Endometrium (tissue), 2 donors: ENCODE measurements around the gene CCDC152.
"Not testable (repeated sequence)": the region's sequence is repeated elsewhere in the genome, so short reads cannot be mapped to it uniquely, and the experiment has no call there.

Source experiments
- FAIRE-seq: peaks from 2 replicates; lab custom pipeline; 2012; peaks lifted over from hg19 to GRCh38; lab: Jason Lieb, UNC
- donor health status: control.
- donor health status: control.

CCDC152 gene, protein sequence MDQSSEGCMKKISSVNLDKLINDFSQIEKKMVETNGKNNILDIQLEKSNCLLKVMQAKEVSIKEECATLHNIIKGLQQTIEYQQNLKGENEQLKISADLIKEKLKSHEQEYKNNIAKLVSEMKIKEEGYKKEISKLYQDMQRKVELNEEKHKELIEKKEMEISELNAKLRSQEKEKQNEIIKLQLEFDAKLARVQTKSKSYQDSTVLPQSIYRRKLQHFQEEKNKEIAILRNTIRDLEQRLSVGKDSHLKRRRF

DNA sequence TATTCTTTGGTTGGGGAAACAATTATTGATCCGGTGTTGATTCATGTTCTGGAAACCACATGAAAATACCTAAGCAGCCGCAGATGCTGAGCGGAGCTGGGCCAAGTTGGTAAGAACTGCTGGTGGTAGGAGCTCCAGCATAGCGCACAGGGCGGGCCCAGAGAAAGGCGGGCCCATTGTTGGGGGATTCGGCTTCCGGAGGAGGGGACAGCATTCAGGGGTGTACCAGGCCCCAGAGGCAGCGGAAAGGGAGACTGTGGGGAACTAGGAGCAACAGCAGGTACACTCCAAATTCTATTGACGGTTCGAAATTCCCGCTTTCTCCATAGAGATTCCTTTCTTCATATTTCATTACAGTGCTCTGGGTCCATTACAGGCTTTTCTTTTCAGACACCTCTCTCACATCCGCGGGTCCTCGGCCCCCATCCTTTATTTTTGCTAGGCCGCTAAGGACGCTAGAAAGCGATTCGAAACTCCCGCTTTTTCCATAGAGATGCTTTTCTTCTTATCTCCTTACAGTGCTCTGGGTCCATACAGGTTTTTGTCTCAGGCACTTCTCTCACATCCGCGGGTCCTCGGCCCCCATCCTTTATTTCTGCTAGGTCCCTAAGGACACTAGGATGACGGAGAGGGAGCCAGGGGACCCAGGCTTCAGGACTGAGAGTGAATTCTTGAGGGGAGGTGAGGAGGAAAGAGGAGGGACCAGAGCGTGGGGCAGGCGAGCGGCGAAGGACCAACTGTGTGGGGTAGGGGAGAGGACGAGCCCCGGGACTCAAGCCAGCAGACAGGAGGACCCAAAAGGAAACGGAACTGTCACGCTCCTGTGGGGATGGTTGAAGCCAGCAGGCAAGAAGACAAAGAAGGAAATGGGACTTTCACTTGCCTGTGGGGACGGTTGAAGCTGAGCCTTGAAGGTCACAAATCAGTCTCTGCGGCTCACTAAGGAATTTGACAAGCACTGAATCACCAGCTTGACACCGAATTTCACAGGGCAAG, at the start of gene CCDC152:
Gene CCDC152, plus strand, starts transcription at position 213 of the 996 bp plus-strand sequence. CDS start 2,304 bp downstream, outside the sequence.
- FAIRE-seq: no peak

DNA sequence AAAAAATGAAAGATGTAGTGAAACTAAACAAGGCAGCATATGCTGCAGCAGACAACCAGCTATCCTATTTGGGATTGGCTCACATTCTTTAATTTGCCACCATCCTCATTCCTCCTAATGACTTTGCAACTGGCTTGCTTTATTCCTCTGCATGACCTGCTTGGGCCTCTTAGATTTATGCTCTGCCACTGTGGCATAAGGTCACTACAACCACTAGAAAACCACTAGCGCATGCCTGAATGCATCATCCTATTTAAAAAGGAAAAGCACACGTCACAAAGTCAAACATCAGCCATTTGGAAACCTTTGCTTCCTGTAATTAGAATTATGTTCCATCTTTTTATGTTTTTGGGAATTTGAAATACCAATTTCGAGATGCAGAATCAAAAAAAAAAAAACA, 40.8 kb upstream of the CCDC152 start:
- no peak for FAIRE-seq

DNA sequence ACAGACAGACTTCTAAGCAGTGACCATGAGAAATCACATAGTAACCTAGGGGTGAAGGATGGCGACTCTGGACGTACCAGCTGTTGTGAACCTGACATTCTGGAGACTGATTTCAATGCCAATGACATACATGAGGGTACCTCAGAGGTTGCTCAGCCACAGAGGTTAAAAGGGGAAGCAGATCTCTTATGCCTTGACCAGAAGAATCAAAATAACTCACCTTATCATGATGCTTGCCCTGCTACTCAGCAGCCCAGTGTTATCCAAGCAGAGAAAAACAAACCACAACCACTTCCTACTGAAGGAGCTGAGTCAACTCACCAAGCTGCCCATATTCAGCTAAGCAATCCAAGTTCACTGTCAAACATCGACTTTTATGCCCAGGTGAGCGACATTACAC, 38.0 kb upstream of the CCDC152 start:
- FAIRE-seq: no peak

DNA sequence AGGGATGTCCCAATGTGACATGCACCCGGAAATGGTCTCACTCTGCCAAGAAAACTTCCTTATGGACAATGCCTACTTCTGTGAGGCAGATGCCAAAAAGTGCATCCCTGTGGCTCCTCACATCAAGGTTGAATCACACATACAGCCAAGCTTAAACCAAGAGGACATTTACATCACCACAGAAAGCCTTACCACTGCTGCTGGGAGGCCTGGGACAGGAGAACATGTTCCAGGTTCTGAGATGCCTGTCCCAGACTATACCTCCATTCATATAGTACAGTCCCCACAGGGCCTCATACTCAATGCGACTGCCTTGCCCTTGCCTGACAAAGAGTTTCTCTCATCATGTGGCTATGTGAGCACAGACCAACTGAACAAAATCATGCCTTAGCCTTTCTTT, 37.6 kb upstream of the CCDC152 start:
- FAIRE-seq: no peak

DNA sequence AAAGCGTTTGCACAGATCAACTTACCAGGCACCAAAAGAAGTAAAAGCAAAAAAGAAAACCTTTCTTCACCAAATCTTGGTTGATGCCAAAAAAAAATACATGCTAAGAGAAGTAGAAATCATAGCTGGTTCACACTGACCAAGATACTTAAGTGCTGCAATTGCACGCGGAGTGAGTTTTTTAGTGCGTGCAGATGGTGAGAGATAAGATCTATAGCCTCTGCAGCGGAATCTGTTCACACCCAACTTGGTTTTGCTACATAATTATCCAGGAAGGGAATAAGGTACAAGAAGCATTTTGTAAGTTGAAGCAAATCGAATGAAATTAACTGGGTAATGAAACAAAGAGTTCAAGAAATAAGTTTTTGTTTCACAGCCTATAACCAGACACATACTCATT, 36.4 kb upstream of the CCDC152 start:
- no peak for FAIRE-seq

DNA sequence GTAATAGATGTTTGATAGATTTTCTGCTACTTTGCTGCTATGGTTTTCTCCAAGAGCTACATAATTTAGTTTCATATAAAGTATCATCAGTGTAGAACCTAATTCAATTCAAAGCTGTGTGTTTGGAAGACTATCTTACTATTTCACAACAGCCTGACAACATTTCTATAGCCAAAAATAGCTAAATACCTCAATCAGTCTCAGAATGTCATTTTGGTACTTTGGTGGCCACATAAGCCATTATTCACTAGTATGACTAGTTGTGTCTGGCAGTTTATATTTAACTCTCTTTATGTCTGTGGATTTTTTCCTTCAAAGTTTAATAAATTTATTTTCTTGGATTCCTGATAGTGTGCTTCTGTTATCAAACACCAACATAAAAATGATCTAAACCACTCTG, 35.1 kb upstream of the CCDC152 start:
- FAIRE-seq: no peak

DNA sequence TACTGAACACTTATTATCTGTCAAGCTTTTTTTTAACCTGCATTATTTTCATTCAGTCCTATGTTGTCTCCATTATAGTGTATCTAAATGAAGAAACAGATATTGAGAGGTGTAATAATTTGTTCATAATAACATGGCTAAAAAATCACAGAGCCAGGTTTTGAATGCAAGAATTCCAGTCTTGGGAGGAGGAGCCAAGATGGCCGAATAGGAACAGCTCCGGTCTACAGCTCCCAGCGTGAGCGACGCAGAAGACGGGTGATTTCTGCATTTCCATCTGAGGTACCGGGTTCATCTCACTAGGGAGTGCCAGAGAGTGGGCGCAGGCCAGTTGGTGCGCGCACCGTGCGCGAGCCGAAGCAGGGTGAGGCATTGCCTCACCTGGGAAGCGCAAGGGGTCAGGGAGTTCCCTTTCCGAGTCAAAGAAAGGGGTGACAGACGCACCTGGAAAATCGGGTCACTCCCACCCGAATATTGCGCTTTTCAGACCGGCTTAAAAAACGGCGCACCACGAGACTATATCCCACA, 22.0 kb upstream of the CCDC152 start:
- FAIRE-seq: not testable (repeated sequence)

DNA sequence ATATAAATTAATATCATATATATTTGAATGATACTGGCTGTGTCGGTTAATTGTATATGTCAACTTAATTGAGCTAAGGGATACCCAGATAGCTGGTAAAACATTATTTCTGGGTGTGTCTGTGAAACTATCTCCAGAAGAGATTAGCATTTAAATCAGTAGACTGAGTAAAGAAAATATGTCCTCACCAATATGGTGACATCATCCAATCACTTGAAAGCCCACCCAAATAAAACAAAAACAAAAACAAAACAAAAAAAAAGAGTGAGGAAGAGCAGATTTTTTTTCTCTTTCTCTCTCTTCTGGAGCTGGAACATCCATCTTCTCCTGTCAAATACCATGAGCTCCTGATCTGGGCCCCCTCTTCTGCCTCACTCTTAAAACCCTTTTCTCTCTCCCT, 15.7 kb upstream of the CCDC152 start:
- FAIRE-seq: no peak

DNA sequence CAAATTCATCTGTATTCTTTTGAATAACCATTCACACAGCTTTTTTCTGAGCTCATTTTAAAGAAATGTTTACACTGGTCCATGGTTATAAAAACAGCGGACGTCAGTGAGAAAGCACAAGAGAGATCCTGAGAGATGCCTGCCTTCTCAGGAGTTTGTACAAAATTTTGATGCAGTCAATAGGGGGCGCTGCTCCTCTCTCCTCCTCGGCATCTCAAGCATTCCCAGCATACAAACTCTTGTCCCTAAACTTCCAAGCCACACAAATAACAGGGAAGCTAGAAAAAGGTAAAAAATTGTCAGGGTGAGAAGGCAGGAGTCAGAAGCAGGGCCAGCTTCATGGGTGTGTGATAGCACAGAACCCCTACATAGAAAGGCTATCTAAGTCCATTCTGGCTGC, 11.2 kb upstream of the CCDC152 start:
- no peak for FAIRE-seq

GRCh38 chr5:42745856-42746255, 10.8 kb upstream of the CCDC152 start:
- no peak for FAIRE-seq

DNA sequence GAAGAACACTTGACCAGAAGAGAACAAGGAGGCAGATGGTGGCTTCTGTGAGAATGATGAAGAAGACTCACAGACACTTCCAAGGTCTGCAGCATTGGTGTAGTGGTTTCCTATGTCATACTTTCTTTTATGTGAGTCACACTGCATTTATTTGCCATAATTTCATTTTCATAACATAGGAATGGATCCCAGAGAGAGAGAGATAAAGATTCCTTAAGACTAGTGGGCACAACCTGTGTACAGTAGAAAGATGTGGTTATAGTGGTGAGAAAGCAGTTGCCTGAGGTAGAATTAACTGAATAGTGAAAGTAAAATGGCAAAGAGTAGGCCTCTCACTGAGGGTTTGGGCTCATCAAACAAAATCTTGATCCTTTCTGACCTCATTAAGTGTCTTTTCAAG, 7.6 kb upstream of the CCDC152 start:
- FAIRE-seq: no peak

DNA sequence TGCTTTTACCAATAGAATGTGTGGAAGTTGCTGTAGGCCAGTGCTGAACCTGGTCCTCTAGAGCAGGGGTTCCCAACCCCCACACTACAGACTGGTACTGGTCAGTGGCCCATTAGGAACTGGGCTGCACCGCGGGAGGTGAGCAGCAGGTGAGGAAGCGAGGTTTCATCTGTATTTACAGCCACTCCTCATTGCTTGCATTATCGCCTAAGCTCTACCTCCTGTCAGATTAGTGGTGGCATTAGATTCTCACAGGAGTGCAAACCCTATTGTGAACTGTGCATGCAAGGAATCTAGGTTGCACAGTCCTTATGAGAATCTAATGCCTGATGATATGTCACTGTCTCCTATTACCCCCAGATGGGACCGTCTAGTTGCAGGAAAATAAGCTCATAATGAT, 6.1 kb upstream of the CCDC152 start:
- no peak for FAIRE-seq

DNA sequence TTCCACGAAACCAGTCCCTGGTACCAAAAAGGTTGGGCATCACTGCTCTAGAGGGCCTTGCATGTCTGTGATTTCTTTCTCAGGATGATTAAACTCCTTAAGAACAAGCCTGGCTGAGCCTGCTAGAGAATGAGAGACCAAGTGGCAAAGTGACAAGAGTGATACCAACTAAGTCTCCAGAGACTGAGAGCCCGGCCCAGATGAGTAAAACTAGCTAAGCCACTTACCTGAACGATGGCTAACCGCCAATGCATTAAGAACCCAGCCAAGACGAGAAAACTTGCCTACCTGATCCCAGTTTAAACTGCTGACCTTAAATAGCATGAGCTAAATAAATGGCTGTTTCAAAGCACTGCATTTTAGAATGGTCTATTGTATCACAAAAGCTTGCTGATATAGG, 5.6 kb upstream of the CCDC152 start:
- FAIRE-seq: no peak

- no peak for FAIRE-seq
Measured at GRCh38 chr5:42753099-42753498, 3.5 kb upstream of the CCDC152 start.

DNA sequence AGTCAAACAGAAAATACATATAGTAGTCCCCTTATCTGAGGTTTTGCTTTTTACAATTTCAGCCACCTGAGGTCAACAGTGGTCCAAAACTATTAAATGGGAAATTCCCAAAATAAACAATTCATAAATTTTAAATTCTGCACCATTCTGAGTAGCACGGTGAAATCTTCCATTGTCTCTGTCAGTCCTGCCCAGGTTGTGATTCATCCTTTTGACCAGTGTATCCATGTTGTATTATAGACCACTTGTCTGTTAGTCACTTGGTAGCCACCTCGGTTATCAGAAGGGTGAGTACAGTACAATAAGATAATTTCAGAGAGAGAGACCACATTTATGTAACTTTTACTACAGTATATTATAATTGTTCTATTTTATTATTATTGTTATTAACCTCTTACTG, 2.8 kb downstream of the CCDC152 start:
- no peak for FAIRE-seq

GRCh38 chr5:42760426-42760825, 3.8 kb downstream of the CCDC152 start:
- FAIRE-seq: no peak

DNA sequence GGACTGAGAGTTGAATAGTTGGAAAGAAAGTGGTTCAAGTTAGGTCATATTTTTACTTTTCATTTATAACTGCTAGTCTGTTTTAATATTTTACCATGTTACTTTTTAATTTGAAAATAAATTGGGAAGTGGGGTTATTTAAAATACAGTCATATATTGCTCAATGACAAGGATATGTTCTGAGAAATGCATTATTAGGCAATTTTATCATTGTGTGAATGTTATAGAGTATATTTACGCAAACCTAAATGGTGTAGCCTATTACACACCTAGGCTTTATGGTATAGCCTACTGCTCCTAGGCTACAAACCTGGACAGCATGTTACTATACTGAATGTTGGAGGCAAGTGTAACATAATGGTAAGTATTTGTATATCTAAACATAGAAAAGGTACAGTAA, 5.2 kb downstream of the CCDC152 start:
- no peak for FAIRE-seq

- FAIRE-seq: peak; percentile 95
Measured at GRCh38 chr5:42767491-42768105, 11.0 kb downstream of the CCDC152 start.

GRCh38 chr5:42768106-42768504, 11.5 kb downstream of the CCDC152 start:
- no peak for FAIRE-seq

DNA sequence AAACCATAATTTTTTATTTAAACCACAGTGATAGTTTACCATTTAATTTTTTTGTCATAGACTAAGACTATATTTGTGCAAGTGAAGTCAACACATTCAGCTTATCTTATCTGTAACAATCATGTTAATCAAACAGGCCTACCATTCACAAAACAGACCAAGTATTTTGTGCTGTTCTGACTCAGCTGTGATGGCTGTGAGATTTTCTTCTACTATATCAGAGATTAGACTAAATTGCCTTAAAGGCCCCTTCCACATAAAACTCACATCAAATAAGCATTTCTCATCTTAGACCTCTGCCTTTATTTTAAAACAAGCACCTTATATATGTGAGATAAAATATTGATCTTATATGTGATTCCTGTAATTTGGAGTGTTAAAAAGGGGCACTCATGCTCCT, 13.4 kb downstream of the CCDC152 start:
- FAIRE-seq: no peak

DNA sequence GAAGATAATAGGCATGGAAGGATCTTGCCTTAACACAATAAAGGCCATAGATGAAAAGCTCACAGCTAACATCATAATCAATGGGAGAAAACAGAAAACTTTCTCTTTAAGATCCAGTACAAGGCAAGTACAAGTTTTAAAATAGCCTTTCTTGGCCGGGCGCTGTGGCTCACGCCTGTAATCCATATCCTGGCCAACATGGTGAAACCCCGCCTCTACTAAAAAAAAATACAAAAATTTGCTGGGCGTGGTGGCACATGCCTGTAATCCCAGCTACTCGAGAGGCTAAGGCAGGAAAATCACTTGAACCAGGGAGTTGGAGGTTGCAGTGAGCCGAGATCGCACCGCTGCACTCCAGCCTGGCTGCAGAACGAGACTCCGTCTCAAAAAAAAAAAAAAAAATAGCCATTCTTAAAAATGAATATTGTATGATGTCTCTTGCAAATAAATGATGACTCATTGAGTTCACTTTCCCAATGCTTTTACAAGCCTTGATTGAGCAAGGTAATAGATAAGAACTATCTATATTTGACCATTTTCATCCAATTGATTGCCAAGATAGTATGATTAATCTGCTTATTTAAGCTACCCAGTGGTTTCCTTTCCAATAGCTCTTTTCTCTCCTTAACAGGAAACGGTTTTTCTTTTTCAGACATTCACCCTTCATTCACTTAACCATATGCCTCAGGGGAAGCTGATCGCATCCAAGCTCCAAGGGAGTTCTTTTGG, 15.8 kb downstream of the CCDC152 start:
- no peak for FAIRE-seq

- FAIRE-seq: no peak
Measured at GRCh38 chr5:42779083-42779482, 22.5 kb downstream of the CCDC152 start.
